GM19468 (cell line): ENCODE measurements around the gene LNPK.
"Not testable (repeated sequence)": the region's sequence is repeated elsewhere in the genome, so short reads cannot be mapped to it uniquely, and the experiment has no call there.

ENCODE experiments used
- ATAC-seq: cut with Tn5 transposase; IDR thresholded peaks from one replicate; pipeline ENCODE4 v1.9.1; 2021; ENCODE audit warnings: mild to moderate bottlenecking, moderate library complexity, moderate number of reproducible peaks; ENCODE audit not compliant: unreplicated experiment; ENCODE audit errors: extremely low read depth

LNPK gene

DNA sequence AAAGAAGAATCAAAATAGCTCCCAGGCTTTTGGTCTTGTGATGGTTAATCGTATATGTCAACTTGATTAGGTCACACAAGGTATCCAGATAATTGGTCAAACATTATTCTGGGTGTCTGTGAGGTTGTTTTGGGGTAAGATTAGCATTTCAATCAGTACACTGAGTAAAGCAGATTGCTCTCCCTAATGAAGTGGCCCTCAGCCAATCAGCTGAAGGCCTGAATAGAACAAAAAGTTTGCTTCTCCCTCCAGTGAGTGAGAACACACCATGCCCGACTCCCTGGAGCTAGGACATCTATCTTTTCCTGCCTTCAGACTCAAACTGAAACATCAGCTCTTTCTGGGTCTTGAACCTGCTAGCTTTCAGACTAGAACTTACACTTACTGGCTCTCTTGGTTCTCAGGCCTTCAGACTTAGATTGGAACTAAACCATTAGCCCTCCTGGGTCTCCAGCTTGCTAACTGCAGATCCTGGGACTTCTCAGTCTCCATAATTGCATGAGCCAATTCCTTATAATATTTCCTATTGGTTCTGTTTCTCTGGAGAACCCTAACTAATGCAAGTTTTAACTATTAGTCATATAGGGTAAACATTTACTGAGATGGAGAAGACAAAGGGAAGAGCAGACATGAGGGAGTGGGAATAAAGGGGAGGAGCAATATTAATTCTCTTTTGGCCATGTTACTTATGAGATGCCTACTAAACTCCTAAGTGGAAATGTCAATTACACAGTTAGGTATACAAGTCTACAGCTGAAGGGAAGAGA lies 25.5 kb downstream of the LNPK start:
- no peak for ATAC-seq

- no peak for ATAC-seq
Observed at GRCh38 chr2:175973373-175973772, 28.7 kb downstream of the LNPK start.

- no peak for ATAC-seq
Observed at GRCh38 chr2:175966839-175967238, 35.2 kb downstream of the LNPK start.

GRCh38 chr2:175965773-175966172 lies 36.3 kb downstream of the LNPK start:
- ATAC-seq: no peak

DNA sequence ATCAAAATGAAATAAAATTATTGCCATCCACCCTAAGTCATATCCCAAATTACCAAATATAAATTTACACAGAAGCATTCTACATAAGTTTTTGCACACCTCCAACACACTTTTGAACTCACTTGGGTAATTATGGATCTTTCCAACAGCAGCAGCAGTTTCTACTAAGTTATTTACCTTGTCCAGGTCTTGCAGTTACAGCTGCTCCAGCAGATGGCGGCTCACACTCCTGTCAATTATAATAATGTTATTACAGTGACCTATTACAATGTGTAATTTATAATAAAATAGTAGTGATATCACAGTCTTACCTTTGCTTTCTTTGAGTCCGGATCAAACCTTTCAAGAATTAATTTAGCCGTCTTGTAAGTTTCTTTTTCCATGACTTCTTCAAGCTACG lies 37.9 kb downstream of the LNPK start:
- no peak for ATAC-seq

DNA sequence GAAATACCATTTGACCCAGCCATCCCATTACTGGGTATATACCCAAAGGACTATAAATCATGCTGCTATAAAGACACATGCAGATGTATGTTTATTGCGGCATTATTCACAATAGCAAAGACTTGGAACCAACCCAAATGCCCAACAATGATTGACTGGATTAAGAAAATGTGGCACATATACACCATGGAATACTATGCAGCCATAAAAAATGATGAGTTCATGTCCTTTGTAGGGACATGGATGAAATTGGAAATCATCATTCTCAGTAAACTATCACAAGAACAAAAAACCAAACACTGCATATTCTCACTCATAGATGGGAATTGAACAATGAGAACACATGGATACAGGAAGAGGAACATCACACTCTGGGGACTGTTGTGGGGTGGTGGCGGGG lies 38.9 kb downstream of the LNPK start:
- ATAC-seq: not testable (repeated sequence)

DNA sequence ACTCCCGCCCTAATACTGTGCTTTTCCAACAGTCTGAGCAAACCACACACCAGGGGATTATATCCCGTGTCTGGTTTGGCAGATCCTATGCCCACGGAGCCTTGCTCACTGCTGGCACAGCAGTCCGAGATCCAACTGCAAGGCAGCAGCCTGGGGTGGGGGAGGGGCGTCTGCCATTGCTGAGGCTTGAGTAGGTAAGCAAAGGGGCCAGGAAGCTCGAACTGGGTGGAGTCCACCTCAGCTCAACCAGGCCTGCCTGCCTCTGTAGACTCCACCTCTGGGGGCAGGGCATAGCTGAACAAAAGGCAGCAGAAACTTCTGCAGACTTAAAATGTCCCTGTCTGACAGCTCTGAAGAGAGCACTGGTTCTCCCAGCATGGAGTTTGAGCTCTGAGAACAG lies 44.2 kb downstream of the LNPK start:
- no peak for ATAC-seq

DNA sequence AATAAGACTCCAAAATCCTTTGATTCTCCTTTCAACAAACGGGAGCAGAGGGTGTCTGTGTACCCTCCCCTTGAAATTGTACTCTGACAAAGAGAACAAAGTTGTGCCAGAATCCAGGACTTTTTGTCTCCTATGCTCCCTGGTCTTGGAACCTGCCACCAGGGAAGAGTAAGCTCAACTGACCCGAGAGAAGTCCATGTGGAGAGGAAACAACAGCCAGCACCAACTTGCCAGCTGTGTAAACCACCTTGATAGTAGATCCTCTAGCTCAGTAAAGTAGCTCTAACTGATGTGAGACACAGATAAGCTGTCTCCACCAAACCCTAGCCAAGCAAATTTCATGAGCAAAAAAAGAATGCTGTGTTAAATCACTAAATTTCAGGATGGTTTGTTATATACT lies 46.9 kb downstream of the LNPK start:
- no peak for ATAC-seq

- no peak for ATAC-seq
Observed at GRCh38 chr2:175950512-175950911, 51.6 kb downstream of the LNPK start.

DNA sequence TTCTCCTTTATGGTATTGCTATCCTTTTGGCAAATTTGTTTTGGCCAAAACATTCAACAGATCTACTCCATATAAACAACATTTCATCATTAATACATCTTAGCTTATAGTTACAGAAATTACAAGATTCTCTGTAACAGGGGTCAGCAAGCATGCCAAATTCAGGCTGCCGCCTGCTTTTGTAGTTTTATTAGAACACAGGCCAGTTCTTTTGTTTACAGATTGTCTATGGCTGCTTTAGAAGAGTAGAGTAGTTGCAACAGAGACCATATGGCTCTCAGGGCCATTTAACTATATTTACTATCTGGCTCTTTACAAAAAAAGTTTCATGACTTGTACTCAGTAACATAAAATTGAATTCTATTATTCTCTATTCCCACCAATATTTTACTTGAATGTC lies 53.9 kb downstream of the LNPK start:
- no peak for ATAC-seq

DNA sequence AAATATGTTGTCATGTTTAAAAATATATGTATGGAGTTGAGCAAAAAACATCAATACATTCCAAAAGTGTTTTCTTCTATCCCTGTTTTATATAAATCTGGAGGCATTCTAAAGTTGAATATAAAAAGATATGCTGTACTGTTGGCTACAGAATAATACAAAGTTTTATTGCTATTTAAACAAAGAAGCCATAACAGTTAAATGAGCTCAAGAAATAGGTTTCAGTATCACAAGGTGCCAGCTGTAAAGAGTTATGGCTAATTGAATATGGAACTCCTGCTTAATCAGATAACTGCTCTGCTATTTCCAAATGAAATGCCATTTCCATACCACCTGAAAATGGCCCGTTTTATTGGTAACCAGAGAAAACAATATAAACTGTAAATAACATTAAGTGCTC lies 55.0 kb downstream of the LNPK start:
- ATAC-seq: no peak

GRCh38 chr2:175941699-175942098 lies 60.4 kb downstream of the LNPK start:
- ATAC-seq: no peak

DNA sequence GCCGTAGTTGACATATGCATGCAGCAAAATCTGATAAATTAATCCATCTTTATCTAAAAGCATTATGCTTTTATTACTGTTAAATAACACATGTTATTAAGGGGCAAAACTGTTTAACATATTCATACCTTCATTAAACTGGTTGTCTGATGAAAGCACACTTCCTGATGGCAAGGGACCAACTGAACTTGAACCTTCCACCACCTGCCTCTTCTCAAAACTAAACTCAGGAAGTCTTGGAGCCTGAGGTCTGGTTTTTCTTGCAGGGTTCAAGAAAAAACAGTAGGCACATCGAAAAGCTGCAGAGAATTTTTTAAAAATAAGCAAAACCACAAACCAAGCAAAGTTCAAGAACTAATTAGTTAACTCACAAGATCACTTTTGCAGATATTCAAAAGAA lies 64.9 kb downstream of the LNPK start:
- no peak for ATAC-seq

GRCh38 chr2:175935289-175936181 lies 66.5 kb downstream of the LNPK start:
- ATAC-seq: no peak

DNA sequence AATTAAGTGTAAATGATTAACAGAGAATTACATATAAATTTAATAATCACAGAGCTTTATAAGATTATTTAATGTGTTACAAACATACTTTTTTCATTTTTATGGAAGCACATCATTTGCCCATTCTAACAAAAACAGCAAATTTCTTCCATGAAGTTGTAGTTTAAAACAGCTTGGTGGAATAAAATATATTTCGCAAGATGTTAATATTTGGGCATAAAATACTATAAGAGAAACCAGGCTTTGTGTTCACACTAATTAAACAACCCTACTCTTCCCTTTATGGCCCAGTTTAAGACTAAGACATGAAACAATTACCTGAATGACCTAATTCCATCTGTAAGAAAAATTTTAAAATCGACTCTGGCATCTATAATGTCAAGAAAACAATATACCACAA lies 69.4 kb downstream of the LNPK start:
- ATAC-seq: no peak

- ATAC-seq: no peak
Observed at GRCh38 chr2:175931805-175932204, 70.3 kb downstream of the LNPK start.

DNA sequence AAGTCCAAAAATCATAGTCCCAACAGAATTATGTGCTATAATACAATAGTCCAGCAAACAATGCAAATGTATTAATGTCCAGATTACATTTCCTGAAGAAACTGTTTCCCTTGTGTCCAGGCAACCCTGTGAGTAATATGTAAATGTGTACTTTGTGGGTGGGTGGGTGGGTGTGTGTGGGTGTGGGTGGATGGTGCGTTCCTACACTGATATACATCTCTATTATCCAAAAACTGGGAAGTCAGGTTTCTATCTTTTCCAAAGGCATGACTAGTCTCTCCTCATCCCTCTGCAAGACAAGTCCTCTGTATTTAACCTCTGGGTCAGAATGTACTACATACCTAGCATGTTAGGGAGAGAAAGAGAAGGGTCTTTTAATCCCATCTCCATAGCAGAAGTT lies 71.6 kb downstream of the LNPK start:
- no peak for ATAC-seq

DNA sequence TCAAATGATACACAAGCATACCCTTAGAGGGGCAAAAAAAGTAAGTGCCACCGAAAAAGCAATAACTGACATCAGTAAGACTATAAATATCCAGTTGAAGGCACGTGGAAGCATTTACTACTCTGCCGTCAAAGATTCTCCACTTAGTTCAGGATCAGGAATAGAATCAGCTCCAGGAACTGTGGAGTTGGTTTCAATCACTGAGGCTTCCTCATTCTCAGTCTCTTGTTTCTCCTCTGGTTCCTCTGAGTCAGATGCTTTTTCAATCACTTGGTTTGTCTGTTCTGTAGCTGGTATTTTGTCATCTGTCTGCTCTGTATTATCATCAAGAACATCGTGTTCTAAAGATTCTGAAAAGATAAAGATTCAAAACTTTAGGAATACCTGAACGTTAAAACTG lies 72.2 kb downstream of the LNPK start:
- no peak for ATAC-seq

DNA sequence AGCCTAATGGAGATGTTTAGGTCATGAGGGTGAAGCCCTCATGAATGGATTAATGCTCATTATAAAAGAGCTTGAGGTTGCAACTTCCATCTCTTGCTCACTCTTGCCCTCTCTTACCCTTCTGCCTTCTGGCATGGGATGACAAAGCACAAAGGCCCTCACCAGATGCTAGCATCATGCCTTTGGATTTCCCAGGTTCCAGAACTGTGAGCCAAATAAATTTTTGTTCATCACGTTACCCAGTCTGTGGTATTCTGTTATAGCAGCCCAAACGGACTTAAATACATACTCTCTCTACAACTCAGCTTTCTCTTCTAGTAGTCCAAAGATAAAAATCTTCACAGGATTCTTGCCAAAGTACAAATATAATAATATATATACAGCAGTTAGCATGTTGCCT lies 75.8 kb downstream of the LNPK start:
- ATAC-seq: no peak

- no peak for ATAC-seq
Observed at GRCh38 chr2:175922160-175922559, 79.9 kb downstream of the LNPK start.

DNA sequence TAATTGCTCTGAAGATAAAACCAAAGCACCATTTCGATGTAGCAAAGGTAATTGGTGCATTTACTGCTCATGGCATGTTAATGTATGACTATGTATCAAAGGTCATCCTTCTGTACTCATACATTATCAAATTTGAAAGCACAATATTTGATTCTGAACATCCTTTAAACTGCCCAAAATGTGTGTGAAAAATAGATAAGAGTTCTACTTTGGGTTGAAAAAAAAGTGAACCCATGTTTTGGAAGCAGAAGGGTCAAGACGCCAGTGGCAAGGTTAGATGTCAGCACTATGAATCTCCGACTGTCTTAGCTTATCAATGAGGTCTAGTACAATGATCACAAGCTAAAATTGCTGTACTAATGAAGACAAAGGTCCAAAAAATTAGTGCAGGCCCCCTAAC lies 83.1 kb downstream of the LNPK start:
- ATAC-seq: no peak

GRCh38 chr2:175914846-175915245 lies 87.2 kb downstream of the LNPK start:
- ATAC-seq: no peak
